GM06990 (cell line): ENCODE measurements around the gene ACTMAP.
A peak's percentile ranks its signal among the peaks of the same experiment; 100 is the strongest.

Experiments
- DNase-seq: peaks from one replicate; pipeline ENCODE4 v3.0.0-alpha.2; 2011; ENCODE audit not compliant: insufficient read length; ENCODE audit errors: extremely low read depth
- H3K27me3 ChIP-seq: replicated peaks from 2 replicates; pipeline ENCODE4 v1.6.0; 2011; ENCODE audit warnings: low read length; ENCODE audit not compliant: control insufficient read depth, insufficient read depth
- H3K36me3 ChIP-seq: 2 replicates; pipeline ENCODE4 v1.5.1; 2011; ENCODE audit warnings: low read length; ENCODE audit not compliant: control insufficient read depth, insufficient read depth
- H3K4me3 ChIP-seq: replicated peaks from 2 replicates; pipeline ENCODE4 v1.5.1; 2011; ENCODE audit warnings: low read depth, mild to moderate bottlenecking, control low read depth, low read length
- TF ChIP-seq, protein P1 (sequence below): IDR thresholded peaks from 2 replicates; pipeline ENCODE4 v1.5.1; 2011; ENCODE audit warnings: low read length, control low read depth, mild to moderate bottlenecking, inconsistent platforms; ENCODE audit not compliant: insufficient read depth, poor library complexity, severe bottlenecking

ACTMAP gene

GRCh38 chr19:40695881-40696280, 54.4 kb downstream of the ACTMAP start:
- TF ChIP-seq, protein P1, sequence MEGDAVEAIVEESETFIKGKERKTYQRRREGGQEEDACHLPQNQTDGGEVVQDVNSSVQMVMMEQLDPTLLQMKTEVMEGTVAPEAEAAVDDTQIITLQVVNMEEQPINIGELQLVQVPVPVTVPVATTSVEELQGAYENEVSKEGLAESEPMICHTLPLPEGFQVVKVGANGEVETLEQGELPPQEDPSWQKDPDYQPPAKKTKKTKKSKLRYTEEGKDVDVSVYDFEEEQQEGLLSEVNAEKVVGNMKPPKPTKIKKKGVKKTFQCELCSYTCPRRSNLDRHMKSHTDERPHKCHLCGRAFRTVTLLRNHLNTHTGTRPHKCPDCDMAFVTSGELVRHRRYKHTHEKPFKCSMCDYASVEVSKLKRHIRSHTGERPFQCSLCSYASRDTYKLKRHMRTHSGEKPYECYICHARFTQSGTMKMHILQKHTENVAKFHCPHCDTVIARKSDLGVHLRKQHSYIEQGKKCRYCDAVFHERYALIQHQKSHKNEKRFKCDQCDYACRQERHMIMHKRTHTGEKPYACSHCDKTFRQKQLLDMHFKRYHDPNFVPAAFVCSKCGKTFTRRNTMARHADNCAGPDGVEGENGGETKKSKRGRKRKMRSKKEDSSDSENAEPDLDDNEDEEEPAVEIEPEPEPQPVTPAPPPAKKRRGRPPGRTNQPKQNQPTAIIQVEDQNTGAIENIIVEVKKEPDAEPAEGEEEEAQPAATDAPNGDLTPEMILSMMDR, result no peak
- Histone ChIP-seq H3K4me3 (no peak overlapping the region), H3K36me3 (peaks cover 5% of the 10 kb centered on the region), H3K27me3 (no peaks in the 10 kb centered on the region)
- no peak for DNase-seq

DNA sequence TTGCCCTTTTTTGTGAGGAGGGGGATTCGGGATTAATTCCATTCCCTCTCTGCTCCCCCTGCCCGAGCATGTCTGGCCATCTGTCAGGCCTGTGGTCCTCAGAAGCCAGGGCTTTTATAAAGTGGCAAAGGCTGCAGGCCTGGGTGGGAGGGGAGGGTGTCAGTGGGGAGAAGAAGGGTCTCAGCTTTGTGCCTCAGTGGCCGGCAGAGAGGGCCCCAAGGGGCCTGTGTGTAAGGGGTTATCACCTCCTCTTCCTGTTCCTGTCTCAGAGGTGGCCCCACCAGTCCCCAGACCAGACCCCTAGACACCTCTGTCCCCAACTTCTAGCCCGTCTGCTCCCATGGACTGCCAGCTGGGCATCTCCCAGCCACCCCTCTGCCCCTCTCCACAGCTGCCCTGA, 56.4 kb downstream of the ACTMAP start:
- Histone ChIP-seq H3K4me3 (no peak overlapping the region), H3K27me3 (no peaks in the 10 kb centered on the region), H3K36me3 (peaks cover 3% of the 10 kb centered on the region)
- no peak for DNase-seq
- TF ChIP-seq, protein P1, result no peak

GRCh38 chr19:40693150-40693788, 57.0 kb downstream of the ACTMAP start:
- DNase-seq, result no peak
- TF ChIP-seq, protein P1, result peak; percentile 9
- H3K36me3 ChIP-seq, result peaks cover 3% of the 10 kb centered on the region
- H3K27me3 ChIP-seq, result no peaks in the 10 kb centered on the region
- no peak overlapping the region for H3K4me3 ChIP-seq

GRCh38 chr19:40692212-40692551, 58.1 kb downstream of the ACTMAP start:
- TF ChIP-seq, protein P1, result no peak
- Histone ChIP-seq H3K4me3 (no peak overlapping the region), H3K36me3 (peaks cover 3% of the 10 kb centered on the region), H3K27me3 (no peaks in the 10 kb centered on the region)
- DNase-seq, result no peak

- H3K36me3 ChIP-seq, result peaks cover 3% of the 10 kb centered on the region
- no peak overlapping the region; the same call in 1 of the 2 replicates for H3K4me3 ChIP-seq
- H3K27me3 ChIP-seq, result no peaks in the 10 kb centered on the region
- TF ChIP-seq, protein P1, result no peak
- DNase-seq, result no peak
Measured at GRCh38 chr19:40691421-40692211, 58.7 kb downstream of the ACTMAP start.
